H4 (cell line): ENCODE results near the gene PTPRN2. TPM values are rescaled to one million over a fixed set of nuclear protein-coding genes. Genes with fewer than 3 reads are reported as not detected.
"Not testable (repeated sequence)": the region's sequence is repeated elsewhere in the genome, so short reads cannot be mapped to it uniquely, and the experiment has no call there.

Experiments used
- DNase-seq: peaks from one replicate; pipeline ENCODE4 v3.0.0-alpha.2; 2015; ENCODE audit warnings: low spot score
- total RNA-seq: library from RNA; depleted of rRNA; stranded (reverse); fragments of >200 nt; shearing (Covaris generic); gene quantifications from 2 replicates; pipeline ENCODE4 v1.2.3, GENCODE V29; 2014

Gene PTPRN2
- total RNA-seq, 1 experiment from 2014 or later, result 0.97 TPM

DNA sequence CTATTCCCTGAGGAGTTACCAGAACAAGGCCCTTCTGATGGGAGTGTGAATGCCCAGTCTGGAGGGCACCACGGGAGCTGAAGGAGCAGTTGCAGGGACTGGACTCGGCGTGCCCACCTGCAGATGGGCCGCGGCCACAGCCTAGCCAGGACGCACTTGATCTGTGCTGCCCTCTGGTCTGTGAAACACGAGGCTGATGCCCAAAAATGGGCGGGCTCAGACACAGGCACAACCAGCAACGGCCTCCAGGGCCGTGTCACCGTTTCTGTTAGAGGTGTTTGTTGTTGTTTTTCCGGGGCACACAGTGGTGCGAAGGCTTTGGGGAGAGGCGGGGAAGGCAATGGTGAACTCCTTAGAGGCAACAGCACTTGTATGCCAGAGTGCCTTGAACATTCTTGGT lies 1015.0 kb downstream of the PTPRN2 start:
- DNase-seq, result no peak

GRCh38 chr7:157570531-157571200 lies 1017.0 kb downstream of the PTPRN2 start:
- peak; percentile 65 for DNase-seq

- no peak for DNase-seq
Measured at GRCh38 chr7:157569967-157570366, 1017.7 kb downstream of the PTPRN2 start.

DNA sequence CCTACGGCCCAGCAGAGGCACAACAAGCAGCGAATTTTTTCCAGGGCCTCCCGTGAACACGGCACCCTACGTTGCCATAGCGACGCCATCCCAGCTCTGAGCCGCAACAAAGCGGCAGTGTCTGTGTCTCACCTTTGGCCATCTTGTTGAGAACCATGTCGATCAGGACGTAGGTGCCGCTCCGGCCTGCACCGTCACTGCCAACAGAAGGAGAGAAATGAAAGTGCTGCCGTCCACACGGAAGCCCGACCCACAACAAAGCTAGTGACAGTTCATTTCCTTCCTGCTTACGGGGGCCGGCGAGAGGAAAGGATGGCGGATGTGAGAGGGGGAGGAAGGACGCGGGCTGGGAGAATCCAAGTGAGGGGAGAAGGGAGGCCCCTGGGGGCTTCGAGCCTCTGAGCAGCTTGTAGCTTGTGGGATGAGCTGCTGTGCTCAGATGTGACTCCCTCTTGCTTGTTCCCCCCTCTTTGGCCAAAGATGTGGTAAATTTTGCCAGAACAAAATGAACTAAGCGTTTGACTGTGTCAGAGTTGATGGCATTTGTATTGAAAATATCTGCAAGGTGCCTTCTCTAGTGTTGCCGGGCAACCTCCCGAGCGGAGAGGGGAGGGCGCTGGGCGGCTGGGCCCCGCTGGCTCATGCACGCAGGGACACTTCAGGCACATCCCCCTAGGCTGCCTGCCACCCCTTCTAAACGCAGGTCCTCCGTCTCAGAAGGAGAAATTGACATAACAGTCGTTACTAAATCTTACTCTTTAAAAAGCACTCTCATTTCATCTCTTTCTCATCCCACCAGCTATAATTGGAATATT lies 1018.6 kb downstream of the PTPRN2 start:
- DNase-seq, result no peak

DNA sequence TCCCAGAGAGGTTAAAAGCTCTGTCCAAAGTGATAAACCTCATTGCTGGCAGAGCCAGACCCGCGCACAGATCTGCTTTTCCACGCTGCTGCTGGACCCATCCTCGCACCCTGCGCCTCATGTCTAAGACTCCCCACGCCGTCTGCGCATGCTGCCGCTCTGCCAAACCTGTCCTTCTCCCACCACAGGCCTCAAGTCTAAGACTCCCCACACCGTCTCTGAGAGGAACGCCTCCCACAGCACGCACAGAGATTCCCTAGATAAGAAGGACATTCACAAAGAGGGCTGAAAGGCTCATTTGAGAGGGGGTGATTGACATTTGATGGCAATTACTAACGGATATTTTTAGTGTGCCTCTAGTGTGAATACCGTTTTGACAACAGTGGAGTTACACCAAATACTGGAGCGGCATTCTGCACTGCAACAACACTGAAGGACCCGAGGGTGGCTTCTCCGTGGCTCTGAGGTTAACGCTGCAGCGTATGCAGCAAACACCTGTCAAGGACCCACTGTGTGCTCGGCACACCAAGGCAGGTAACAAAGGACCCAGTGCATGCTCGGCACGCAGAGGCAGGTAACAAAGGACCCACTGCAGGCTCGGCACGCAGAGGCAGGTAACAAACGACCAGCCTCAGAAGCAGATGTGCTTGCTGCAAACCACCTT lies 1019.4 kb downstream of the PTPRN2 start:
- no peak for DNase-seq

GRCh38 chr7:157567666-157568065 lies 1020.0 kb downstream of the PTPRN2 start:
- no peak for DNase-seq

GRCh38 chr7:157566631-157567006 lies 1021.0 kb downstream of the PTPRN2 start:
- no peak for DNase-seq

DNA sequence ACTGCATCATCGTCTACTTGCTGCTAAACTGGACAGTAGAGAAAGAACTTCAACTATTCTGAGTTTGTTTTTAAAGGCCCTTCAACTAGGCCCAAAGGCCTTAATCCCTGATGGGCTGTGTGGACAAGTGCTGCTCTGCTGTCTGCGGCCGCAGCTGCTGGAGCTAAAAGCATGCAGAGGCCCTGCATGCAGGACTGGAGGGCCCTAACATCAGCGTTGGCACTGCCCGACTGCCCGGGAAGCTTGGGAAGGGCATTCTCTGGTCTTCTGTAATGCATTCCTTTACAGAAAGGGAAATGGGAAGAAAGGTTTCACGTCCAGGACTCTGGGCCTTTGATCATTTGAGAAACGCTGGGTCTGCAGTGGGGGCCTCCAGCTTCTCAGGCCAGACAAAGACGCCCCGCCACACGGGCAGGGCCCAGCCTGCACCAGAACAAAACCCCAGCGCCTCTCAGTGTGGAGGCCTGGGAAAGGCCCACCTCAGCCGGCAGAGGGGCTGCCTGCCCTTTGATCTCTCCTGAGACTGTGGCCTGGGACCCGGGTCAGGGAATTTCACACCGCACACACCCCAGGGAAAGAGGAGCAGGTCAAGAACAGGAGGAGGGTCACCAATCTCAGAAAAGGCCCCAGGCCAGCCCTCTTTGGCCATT lies 1021.5 kb downstream of the PTPRN2 start:
- no peak for DNase-seq

- DNase-seq, result peak; percentile 67
Measured at GRCh38 chr7:157565201-157565626, 1022.4 kb downstream of the PTPRN2 start.

DNA sequence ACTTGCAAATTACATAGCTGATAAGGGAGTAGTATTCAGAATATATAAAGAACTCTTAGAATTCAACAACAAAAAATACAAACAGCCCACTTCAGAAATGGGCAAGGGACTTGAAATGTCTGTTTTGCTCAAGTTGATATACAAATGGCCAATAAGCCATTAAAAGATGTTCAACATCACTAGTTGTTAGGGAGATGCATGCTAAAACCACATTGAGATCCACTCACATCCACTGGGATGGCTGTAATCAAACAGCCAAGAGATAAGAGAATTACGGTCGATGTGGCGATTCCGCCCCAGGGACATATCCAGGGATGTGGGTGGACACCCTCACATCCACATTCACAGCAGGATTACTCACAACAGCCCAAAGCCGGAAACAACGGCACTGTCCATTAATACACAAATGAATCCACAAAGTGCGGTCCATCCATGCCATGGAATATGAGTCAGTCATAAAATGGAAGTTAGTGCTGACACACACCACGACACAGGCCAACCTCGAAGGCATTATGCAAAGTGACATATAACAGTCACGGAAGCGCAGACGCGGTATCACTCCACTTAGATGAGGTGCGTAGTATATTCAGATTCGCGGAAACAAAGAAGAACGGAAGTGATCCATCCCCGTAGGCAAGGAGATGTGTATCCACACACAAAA lies 1023.0 kb downstream of the PTPRN2 start:
- DNase-seq, result peak; percentile 97

DNA sequence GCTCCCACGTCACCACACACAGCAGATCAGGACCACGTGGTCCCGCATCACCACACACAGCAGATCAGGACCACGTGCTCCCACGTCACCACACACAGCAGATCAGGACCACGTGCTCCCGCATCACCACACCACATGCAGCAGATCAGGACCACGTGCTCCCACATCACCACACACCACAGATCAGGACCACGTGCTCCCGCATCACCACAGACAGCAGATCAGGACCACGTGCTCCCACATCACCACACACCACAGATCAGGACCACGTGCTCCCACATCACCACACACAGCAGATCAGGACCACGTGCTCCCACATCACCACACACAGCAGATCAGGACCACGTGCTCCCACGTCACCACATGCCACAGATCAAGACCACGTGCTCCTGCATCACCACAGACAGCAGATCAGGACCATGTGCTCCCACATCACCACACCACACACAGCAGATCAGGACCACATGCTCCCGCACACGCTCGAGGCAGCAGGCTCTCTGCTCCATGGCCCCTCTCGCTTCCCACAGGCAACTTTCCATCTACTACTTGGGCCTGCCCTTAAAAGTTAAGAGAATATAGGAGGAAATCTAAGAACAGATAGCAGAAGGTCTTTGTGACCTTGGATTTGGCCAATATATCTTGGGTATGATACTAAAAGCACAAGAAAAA lies 1024.0 kb downstream of the PTPRN2 start:
- not testable (repeated sequence) for DNase-seq

DNA sequence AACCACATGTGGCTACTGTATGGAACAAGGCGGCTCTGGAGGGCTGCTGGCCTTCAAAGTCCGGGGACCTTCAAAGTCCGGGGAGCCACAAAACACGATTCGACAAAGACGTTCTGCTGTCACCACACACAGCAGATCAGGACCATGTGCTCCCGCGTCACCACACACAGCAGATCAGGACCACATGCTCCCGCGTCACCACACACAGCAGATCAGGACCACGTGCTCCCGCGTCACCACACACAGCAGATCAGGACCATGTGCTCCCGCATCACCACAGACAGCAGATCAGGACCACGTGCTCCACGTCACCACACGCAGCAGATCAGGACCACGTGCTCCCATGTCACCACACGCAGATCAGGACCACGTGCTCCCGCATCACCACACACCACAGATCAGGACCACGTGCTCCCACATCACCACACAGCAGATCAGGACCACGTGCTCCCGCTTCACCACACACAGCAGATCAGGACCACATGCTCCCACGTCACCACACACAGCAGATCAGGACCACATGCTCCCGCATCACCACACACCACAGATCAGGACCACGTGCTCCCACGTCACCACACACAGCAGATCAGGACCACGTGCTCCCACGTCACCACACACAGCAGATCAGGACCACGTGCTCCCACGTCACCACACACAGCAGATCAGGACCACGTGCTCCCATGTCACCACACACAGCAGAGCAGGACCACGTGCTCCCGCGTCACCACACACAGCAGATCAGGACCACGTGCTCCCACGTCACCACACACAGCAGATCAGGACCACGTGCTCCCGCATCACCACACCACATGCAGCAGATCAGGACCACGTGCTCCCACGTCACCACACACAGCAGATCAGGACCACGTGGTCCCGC lies 1024.9 kb downstream of the PTPRN2 start:
- DNase-seq, result not testable (repeated sequence)

GRCh38 chr7:157561816-157562410 lies 1025.7 kb downstream of the PTPRN2 start:
- DNase-seq, result no peak

DNA sequence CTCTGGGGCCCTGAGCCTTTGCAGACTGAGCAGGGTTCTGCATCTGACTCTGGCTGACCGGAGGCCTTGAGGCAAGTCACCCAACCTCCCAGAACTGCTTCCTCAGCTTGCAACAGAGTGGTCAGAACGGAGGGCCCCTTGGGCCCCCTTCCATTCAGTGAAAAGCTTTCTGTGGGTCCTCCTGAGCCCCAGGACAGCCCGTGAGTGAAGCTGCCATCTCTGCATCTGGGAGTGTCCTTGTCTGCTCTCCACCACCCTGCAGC lies 1026.2 kb downstream of the PTPRN2 start:
- no peak for DNase-seq

DNA sequence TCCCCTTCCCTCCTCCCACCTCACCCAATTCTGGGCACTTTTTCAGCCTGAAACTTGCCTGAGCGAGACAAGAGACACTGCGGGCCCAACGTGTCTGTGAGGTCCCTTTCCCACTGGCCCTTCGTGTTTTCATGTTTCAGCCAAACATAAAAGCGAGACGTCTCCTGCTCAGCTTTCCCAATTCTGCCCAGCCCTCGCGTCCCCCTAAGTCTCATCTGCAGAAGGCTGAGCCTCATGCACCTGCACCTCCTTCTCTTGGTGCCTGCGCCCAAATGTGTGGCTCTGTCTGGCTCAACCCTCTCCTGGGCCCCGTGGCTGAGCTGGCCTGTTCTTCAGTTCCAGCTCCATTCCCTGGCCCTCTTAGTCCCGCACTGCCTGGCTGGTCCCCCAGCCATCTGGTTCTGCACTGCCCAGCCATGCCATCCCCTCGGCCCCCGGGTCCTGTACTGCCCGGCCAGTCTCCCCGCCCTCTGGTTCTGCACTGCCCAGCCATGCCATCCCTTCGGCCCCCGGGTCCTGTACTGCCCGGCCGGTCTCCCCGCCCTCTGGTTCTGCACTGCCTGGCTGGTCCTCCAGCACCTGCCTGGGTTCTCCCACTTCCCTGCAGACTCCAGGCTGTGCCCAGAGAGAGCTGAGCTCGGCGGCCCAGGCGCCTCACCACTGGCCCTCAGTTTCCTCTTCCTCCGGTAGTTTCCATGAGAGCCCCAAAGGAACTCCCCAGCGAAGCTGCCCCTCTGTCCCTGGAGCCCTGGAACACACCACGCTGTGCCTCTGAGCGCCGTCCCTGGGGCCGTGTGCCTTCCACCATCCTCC lies 1026.7 kb downstream of the PTPRN2 start:
- no peak for DNase-seq

- DNase-seq, result no peak
Measured at GRCh38 chr7:157560258-157560654, 1027.4 kb downstream of the PTPRN2 start.

DNA sequence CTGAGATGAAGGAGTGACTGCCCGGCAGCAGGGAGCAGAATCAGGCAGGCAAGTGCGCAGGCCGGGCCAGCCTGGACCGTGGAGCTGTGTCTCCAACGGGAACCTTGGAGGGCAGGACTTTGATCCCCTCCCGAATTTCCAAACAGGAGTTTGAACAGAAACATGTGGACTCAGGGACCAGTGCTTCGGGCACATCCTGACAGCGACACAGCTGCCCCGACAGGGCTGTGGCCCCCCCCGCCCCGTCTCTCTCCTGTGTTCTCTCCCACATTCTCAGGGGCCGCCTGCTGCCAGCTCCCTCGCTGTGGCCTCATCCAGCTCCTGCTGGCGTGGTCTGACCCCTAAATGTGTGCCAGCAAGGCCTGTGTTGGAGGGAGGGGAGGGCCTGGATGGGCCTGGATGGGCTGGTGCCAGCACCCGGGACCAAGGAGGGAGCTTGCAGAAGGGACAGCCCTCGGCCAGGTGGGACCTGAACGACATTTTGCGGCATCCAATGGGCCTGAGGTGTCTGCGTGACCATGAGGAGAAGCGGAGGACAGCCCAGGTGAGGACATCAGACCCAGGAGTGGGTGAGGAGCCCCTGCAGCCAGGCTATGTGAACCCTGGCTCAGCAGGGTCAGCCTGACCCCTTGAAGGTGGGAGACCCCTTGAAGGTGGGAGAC lies 1027.9 kb downstream of the PTPRN2 start:
- DNase-seq, result no peak

DNA sequence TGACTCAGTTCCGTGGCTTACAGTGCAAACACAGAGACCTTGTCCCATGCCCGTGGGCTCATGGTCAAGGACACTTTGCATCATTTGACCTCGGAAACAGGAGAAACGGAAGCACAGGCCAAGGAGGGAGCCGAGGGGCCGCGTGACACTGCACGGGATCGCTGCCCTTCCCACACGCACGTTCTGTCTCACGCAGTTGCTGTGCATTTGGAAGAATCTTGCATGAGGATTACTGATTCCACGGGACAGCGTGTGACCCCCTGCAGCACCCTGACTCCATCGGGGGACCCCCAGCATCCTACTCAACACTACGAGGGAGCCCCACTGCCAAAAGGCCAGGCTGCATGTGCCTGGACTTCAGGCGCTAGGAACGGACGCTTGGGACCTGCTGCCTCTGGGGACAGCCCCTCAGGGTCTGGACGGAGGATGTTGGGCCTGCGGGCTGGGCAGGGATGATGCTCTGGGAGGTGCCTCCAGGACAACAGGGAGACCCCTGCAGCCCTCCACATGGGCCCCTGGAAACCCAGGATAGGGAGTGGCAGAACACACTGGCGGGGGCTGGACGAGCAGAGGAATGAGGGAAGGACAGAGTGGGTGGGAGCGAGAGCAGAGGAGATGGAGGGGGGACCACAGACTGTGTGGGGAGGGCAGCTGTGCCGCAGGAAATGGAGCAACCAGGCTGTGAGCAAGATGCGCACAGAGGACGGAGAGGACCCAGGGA lies 1028.6 kb downstream of the PTPRN2 start:
- no peak for DNase-seq
